SIG-M5 treated with dmso at 0.1 percent for 504 hours (cell line): ENCODE results near the gene PDP2.

Source experiments
- DNase-seq: peaks from one replicate; lab custom pipeline; 2025; ENCODE audit not compliant: unreplicated experiment; lab: John Stamatoyannopoulos, UW

Gene PDP2

GRCh38 chr16:66903544-66904427 lies 23.5 kb downstream of the PDP2 start:
- DNase-seq, result no peak

DNA sequence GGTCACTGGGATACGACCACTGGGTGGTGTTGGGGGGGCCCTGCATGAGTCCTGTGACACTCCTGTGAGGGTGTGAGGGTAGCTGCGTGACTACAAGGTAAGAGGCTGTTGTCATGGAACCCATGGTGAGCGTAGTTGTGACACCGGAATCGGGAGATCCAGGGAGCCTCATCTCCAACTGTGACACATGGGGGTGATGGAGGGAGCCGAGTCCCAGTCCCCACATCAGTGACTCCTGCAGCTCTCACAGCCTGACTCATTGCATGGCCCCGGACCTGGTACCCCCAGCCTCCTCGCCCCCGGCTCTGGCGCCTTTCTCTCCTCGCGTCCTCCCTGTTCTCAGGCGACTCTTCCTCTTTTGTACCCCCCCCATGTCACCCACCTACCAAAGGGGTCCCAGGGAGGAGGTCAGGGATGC lies 24.1 kb downstream of the PDP2 start:
- DNase-seq, result no peak

DNA sequence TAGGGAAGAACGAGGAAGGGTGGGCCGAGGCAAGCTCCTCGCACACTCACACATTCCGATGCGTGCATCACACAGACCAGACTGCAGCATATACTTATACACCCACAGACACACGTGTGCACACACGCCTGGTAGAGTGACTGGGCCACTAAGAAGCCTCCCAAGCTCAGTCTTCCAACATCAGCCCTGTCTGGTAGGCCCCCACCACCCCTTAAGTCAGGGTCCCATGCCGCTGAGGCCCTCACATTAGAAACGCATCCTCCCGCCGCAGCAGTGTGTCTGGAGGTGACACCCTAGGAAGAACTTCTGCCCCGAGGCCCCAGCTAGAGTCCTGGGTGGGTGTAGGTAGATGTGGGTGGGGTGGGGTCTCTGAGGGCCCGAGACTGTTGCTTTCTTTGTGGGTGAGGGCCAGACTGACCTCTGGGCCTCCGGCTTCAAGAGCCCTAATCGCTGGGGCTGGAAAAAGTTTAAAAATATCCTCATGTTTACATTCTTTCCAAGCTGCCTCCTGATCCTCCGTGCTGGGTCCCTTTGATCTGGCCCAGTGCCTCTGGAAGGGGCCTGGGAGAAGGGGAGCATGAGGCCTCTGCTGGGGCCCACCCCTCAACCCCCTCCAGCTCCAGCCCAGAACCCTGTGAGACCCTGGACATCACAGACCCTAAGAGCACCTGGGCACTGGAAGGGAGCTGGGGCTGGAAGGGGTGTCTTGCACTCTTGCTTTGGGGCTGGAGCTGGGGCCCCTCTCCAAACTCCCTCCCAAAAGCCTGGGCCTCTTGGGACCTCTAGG lies 24.7 kb downstream of the PDP2 start:
- no peak for DNase-seq

GRCh38 chr16:66905633-66906539 lies 25.6 kb downstream of the PDP2 start:
- no peak for DNase-seq

GRCh38 chr16:66906916-66907836 lies 26.9 kb downstream of the PDP2 start:
- DNase-seq, result no peak

- DNase-seq, result no peak
Observed at GRCh38 chr16:66908116-66908515, 27.8 kb downstream of the PDP2 start.

- DNase-seq, result no peak
Observed at GRCh38 chr16:66908762-66909559, 28.6 kb downstream of the PDP2 start.

GRCh38 chr16:66910175-66910940 lies 30.0 kb downstream of the PDP2 start:
- DNase-seq, result no peak

GRCh38 chr16:66911112-66911511 lies 30.8 kb downstream of the PDP2 start:
- no peak for DNase-seq

- DNase-seq, result no peak
Observed at GRCh38 chr16:66911801-66912200, 31.5 kb downstream of the PDP2 start.

- DNase-seq, result no peak
Observed at GRCh38 chr16:66913081-66913480, 32.8 kb downstream of the PDP2 start.

- no peak for DNase-seq
Observed at GRCh38 chr16:66913711-66914110, 33.4 kb downstream of the PDP2 start.

DNA sequence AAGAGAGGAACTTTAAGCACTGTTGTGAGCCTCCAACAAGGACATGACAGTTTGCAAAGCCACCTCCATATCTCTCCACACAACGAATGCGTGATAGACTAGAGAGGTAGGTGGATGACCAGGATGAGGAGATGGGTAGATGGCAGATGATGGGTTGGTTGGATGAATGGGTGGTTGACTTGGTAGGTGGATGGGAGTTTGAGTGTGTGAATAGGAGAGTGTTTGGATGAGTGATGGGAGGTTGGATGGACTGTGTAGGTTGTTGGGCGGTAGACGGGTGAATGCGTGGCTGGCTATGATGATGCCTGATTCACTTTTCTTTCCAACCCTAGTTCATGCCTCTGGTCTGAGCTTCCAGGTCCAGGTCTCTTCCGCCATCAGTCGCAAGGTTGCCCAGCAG lies 34.2 kb downstream of the PDP2 start:
- DNase-seq, result no peak

DNA sequence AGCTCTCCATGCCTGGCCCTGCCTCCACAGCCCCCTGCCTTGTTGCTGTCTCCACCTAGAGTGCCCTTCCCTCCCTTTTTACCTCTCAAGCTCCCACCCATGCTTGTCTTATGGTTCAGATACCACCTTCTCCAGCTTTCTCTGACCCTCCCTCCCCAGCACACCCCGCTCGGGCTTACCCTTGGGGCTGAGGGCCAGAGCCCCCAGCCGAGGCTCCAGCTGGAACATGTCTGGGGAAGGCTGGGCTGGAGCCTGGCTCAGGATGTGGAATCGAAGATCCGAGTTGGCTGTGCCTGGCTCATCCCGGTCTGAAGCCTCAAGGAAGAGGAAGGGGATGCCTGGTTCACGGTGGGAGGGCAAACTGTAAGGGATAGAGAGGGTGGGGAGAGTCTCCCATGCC lies 34.7 kb downstream of the PDP2 start:
- no peak for DNase-seq

GRCh38 chr16:66916518-66916917 lies 36.2 kb downstream of the PDP2 start:
- no peak for DNase-seq

- DNase-seq, result no peak
Observed at GRCh38 chr16:66917741-66918140, 37.4 kb downstream of the PDP2 start.

- no peak for DNase-seq
Observed at GRCh38 chr16:66918355-66918754, 38.0 kb downstream of the PDP2 start.

DNA sequence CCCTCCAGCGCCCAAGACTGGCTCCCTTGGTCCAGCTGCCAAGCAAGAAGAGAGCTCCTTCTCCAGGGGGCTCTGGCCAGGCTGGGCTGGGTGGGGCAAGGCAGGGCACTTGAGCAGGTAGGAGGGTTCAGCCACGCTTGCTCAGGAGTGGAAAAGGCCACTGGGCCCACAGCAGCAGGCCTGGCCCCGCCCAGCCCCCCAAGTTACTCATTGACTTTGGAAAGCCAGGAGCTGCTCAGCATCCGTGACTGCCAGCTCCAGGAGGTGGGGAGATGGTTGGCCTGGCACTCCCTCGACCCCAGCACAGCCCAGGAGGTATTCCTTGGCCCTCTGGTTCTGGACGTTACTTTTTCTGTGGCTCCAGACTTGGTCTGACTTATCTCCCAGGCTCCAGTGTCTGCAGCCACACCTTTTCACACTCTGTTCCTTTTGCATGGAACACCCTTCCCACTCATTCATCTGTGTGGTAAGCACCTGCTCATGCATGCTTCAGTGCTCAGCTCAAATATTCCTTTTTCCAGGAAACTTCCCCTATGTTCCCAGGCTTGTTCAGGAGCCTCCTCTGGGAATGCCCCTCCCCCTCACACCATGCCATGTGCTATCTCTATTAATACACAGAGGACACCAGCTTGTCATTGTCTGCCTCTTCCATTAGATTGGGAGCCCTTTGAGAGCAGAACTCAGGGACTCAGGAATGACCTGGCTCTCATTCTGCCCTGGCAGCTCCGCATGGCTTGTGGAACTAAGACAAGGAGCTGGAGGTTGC lies 38.7 kb downstream of the PDP2 start, which contains the start of gene CDH16:
Gene CDH16 (minus strand): TSS at position 83 of the 766 bp plus-strand sequence. CDS start 820 bp downstream, outside the sequence.
- no peak for DNase-seq
